COLO668 (cell line): ENCODE measurements around the gene EPS15.
"Not testable (repeated sequence)": the region's sequence is repeated elsewhere in the genome, so short reads cannot be mapped to it uniquely, and the experiment has no call there.

Source experiments
- DNase-seq: peaks from one replicate; lab custom pipeline; 2025; ENCODE audit not compliant: unreplicated experiment; lab: John Stamatoyannopoulos, UW

The EPS15 gene

DNA sequence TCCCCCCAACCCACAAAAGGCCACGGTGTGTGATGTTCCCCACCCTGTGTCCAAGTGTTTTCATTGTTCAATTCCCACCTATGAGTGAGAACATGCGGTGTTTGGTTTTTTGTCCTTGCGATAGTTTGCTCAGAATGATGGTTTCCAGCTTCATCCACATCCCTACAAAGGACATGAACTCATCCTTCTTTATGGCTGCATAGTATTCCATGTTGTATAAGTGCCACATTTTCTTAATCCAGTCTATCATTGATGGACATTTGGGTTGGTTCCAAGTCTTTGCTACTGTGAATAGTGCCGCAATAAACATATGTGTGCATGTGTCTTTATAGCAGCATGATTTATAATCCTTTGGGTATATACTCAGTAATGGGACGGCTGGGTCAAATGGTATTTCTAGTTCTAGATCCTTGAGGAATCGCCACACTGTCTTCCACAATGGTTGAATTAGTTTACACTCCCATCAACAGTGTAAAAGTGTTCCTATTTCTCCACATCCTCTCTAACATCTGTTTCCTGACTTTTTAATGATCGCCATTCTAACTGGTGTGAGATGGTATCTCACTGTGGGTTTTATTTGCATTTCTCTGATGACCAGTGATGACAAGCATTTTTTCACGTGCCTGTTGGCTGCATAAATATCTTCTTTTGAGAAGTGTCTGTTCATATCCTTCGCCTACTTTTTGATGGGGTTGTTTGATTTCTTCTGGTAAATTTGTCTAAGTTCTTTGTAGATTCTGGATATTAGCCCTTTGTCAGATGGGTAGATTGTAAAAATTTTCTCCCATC, 44.0 kb downstream of the EPS15 start:
- DNase-seq, result not testable (repeated sequence)

DNA sequence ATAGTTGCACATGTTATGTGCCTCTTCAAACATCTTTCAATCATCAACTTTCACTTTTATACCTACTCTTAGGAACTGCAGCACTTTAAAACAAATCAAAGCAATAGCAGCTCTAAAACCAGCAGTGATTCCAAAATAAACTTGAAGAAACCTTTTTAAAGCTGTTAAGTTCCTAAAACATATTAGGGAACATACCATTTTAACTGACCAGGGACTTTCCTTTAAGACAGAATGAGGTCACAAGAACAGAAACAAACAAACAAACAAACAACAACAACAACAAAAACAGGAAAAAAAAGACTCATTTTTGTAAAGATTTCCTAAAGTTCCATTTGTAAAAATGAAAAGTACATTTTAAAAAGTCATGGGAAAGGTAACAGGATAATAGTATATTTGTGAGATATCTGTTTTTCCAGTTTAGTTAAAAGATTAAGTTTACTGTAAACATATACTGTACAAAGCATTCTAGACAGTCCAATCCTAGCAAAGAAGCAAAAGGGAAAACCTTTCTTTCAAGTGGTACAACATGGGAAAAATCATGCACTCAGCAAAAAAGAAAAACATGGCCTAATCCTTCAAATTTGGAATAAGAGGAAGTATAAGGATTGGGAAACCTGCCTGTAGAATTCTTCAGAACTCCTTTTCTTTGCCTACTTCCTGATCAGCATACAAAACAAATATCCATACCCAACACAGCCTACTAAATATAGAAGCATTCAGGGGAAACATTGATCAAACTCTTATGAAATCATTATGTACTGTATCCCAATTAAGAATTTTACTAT, 45.5 kb downstream of the EPS15 start:
- no peak for DNase-seq

DNA sequence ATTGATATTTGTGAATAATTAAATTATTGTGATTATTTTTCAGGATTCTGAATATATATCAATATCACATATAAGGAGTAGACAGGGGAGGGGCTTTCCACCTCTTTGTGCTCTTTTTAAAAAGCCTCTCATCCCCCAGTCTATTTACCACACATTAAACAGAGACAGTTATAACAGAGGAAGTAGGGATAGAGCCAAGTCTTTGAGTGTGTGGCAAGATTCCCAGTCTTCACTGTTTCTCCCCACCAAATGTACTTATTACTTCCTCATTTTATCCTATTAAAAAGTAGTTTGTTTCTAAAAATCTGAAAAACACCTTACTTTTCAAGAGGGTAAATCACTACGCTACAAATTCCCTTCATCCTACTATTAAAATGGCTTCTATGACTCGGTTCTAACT, 46.7 kb downstream of the EPS15 start:
- DNase-seq, result no peak

DNA sequence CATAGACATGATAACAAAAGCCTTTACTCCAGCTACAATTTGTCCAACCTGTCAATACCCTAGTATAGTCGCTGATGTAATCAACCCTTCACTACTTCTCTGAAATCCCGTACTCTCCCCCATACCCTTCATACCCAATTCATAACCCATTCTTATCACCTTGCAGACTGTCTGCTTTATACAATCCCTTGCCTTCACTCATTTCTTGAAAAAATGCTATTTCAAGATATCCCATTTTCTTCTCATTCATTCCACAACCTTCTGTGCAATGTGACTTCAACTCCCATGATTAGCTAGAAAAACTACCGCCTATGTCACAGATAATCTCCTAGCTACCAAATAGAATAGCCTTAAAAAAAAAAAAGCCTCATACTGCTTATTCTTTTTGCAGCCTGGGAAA, 49.5 kb downstream of the EPS15 start:
- DNase-seq, result no peak

DNA sequence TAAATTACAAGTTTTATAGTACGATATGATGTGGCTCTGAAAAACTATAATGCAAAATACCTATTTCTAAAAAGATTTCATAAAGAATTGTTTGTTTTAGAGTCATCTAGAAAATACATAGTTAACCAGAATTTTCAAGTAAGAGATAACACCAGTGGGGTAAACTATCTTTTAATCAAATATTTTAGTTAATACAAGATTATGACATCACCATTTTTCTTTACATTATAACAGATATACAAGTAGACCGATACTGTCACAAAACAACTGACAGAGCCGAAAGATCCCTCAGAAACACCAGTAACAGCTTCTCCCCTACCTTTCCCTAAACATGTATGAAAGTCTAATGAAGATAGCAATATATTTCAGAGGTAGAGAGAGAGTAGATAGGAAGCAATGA, 54.2 kb downstream of the EPS15 start:
- no peak for DNase-seq

DNA sequence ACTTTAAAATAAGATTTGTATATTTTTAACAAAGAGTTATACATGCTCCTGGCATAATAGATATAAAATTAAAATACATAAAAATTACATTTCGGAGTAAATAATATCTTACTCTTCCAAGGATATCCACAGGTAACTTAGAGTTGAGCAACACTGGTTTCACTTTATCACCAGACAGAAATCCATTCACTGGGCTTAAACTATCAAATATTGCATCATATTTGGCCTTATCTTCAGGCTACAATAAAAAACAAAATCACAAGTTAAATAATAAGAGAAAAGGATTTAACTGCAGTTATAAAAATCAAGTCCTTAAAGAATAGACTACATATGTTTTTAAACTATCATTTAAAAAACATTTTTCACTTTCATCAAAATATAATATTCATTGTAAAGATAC, 55.5 kb downstream of the EPS15 start:
- DNase-seq, result no peak

DNA sequence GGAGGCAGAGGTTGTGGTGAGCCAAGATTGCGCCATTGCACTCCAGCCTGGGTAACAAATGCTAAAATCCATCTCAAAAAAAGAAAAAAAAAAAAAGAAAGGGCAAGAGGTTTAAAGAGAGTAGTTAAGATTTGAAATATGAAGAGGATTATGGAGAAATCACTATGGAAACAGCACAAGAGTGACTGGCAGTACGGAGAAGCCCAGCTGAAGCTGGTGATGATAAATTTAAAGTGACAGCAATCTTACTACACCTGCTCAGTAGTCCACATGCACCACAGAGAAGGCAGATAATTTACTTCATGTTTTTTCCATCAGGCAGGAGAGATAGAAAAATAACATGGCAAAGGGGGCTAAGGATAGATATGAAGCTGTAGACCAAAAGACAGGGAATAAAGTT, 56.8 kb downstream of the EPS15 start:
- not testable (repeated sequence) for DNase-seq

DNA sequence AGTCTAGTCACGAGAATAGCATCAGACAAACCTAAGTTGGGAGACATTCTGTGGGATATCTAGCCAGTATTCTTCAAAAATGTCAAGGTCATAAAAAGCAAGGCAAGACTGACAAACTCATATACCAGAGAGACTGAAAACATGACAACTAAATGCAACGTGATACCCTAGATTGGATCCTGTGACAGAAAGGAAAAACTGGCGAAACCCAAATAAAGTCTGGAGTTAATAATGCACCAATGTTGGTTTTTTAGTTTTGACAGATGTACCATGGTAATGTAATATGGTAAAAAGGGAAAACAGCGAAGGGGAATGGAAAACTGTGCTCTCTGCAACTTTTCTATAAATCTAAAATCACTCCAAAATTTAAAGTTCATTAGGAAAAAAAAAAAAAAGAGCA, 64.5 kb downstream of the EPS15 start:
- no peak for DNase-seq

DNA sequence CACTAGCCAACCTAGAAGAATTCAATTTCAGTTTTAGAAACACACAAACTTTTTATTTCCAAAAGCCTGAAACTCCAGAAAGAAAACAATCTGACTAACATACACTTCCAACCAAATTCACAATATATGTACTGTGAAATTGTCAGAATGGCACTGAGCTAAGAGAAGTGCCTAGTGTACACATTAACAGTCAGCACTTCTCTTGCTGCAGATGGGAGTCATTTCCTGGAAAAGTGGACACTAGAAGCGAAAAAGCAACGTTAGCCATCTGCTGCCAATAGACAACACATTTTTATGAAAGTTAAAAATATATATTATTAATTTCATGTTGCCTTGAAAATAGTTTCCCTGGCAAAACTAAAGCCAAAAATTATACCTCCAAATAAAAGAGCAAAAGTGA, 66.1 kb downstream of the EPS15 start:
- DNase-seq, result no peak

DNA sequence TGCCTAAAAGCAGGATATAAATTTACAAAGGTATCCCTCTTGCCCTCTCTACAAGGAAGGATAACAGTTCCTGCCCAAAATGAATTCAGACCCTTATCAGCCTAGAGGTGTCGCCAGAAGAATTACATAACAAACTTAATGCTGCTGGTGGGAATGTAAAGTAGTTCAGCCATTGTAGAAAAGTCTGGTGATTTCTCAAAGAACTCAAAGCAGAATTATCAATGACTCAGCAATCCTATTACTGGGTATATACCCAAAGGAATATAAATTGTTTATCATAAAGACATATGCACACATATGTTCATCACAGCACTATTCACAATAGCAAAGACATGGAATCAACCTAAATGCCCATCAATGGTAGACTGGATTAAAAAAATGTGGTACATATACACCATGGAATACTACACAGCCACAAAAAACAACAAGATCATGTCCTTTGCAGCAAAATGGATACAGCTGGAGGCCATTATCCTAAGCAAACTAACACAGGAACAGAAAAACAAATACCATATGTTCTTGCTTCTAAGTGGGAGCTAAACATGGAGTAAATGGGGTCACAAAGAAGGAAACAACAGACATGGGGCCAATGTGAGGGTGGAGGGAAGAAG, 70.1 kb downstream of the EPS15 start:
- not testable (repeated sequence) for DNase-seq

DNA sequence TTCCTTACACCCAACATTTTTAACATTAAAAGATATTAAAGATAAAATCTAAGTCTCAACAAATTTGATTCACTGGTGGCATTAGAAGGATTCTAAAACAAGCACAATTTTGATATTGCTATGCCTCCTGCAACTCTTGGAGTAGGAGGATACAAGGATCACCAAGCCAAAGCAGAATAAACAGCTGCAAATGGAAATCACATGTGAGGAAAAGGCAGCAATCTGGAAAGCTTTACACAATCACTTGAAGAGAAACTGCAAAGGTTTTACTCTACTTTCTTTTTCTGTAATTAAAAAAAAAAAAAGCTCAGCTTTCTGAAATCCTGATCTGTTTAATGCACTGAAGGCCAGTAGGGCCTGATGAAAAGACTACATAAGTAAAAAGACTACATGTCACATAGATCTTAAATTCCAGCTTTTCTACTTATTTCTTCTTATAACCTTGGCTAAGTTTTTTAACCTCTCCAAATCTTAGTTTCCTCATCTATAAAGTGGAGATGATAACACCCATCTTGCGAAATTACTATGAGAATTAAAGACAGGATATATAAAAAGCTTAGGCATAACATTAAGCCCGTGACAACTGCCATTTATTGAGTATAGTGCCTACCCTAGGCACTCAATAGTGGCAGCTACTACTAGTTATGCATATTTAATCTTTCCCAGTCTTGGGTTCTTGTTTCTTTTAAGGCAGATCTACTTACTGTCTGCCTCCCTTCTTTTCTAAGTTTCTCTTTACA, 73.5 kb downstream of the EPS15 start:
- DNase-seq, result no peak

DNA sequence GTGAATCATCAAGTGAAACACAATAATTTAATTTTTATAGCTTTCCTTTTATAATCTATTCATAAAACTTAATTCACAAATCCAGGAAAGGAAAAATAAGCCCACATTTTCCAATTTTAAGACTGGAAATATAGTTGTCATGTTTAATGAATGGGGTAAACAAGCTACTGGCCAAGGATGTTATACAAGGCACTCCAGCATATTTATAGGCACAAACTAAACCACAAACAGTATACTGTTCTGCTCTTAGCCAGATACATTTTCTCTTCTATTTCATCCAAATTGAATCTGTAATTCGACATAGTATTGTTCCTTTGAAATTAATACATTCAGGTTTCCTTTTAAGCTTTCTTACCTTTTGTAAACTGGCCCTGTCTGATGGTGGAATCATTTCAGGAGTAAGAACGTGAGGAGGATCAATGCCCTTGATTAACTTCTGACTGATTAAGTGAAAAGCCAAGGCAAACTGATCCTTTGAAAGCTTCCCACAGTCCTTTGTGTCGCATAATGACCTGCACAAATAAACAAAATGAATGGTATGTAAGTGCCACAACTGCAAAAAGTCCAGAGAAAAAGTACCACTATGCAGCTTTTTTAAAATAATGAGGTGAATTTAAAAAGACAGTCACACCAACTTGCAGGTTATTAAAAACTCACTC, 74.4 kb downstream of the EPS15 start:
- DNase-seq, result no peak

DNA sequence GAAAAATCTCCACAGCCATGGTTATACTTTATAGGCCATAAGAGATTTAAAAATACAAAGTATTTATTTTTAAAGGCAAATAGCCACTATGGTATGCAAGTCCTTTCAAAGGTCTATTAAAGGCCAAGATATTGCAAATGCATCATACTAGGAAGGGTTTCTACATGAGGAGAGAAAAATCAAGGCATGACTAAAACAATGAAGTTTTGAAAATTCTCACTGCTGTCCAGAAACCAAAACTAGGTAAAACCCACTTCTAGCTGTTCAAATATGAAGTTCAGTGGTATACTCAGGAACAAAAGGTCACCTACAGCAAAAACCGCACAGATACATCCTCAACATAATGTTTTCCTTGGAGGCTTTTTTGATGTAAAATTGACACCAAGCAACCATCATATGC, 75.0 kb downstream of the EPS15 start:
- no peak for DNase-seq

DNA sequence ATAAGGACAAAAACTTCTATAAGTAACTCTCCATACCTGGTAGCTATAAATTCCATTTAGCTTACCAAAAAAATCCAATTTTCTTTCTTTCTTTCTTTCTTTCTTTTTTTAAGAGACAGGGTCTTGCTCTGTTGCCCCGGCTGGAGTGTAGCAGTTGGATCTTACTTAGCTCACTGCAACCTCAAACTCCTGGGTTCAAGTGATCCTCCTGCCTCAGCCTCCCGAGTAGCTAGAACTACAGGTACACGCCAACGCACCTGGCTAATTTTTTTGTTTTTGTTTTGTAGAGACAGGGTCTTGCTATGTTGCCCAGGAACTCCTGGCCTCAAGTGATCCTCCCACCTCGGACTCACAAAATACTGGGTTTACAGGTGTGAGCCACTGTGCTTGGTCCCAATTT, 75.5 kb downstream of the EPS15 start:
- no peak for DNase-seq

DNA sequence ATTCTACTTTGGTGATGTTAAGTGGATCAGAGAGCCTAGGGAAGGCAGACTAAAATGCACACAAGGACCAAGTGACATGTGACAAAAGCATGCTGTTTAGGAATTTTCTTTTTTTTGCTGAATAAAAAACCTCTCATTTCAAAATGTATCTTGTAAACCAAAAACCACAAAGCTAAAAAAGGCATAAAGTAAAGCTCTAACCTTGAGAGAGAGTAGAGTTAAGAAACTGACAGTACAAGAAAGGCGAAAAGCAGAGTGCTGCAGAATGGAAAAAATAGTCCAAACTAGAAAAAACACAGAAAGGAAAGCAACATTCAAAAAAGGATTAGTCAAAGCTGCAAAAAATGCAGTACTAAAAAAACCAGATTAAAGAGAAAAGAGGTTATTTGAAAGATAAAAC, 76.5 kb downstream of the EPS15 start:
- no peak for DNase-seq

DNA sequence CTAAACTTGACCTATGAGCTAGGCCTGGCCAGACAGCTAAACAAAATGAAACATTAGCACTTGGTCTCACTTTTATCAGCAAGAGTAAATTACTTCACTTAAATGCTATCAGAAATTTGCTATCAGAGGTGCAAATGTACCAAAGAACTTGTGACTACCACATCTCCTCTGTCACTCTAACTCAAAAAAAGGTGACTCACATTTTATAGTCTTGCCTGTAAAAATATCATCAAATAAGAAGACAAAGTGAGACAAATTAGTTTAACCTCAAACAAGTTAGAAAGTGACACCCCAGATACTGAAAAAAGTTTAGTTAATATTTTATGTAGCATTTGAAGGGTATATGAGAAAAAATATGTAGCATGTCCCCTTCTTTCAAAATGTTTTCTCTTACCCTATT, 76.9 kb downstream of the EPS15 start:
- no peak for DNase-seq

DNA sequence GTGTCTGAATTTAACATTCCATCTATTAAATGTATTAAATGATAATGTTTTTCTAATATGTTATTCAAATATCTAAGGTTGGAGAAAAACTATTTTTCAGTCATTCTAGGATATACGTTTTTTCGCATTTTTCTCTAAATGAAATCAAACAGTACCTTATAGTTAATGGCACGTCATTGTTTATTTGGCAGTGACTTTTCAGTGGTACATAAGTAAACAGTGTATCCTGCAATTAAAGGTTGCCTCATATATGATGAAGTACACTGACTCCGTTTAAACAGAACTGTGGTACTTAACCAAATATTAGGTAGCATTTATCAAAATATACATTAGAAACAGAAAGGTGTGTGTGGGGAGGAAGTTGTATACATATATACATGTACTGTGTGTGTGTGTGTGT, 79.2 kb downstream of the EPS15 start:
- no peak for DNase-seq

DNA sequence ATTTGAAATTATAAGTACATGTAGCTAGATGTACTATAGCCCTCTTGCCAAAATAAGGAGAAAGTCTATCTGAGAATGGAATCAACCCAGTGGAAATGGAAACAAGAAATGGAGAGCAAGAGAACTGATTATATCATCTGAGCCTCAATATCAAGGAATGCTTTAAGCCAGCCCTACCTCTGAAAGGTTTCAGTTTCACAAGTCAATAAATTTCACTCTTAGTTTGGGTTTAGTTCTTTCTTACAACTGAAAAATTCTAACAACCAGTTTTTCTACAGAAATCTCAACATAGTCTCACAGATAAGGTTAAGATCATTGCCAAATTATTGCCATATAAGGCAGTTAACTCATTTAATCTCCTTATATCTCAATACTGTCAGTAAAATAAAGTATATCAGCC, 80.0 kb downstream of the EPS15 start:
- no peak for DNase-seq

DNA sequence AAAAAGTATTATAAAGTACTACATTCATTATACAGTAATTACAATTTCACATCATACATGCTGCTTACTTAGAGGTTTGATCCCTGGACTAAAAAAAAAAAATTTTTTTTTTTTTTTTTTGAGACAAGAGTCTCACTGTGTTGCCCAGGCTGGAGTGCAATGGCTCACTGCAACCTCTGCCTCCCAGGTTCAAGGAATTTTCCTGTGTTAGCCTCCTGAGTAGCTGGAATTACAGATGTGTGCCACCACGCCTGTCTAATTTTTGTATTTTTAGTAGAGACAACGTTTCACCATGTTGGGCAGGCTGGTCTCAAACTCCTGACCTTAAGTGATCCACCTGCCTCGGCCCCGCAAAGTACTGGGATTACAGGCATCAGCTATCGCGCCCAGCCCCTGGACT, 81.7 kb downstream of the EPS15 start:
- not testable (repeated sequence) for DNase-seq

DNA sequence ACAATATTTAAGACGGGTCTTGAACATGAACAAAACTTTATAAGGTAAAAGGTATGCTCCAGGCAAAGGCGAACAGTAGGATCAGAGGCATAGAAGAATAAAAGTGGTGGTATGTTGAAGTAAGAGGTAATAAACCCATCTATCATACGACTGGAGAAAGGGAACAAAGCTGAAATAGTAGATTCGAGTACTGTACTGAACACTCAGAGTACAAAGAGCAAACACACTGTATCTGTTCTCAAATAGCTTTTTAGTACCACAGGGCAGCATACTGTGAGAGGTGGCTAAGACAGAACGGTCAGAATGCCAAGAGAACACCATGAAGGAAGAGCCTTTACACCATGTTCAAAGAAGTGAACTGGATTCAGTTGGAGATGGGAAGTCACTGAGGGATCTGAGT, 83.2 kb downstream of the EPS15 start:
- DNase-seq, result no peak

DNA sequence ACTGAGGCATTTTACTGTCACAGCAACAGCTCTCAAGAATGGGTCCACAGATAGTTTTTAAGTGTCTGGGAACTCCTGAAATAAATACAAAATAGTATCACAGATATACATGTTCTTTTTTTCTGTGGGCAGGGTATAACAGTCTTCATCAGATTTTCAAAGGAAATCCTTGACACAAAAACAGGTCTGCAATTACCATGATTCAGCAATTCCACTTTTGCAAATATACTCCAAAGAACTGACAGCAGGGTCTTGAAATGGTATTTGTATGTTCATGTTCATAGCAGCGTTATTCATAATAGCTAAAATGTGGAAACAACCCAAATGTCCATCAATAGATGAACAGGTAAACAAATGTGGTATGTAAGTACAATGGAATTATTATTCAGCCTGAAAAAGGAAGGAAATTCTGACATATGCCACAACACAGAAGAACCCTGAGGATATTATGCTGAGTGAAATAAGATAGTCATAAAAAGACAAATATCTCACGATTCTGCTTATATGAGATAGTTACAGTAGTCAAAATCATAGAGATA, 85.0 kb downstream of the EPS15 start:
- no peak for DNase-seq
